DOHH2 (cell line): Measurements from ENCODE around the gene PLK4.

Experiments
- CTCF ChIP-seq: fragments of 200-600 bp; sonication (generic); IDR thresholded peaks from one replicate; pipeline ENCODE4 v1.5.1; 2014; ENCODE audit warnings: antibody characterized with exemption, mild to moderate bottlenecking, low read depth, low read length; ENCODE audit not compliant: poor library complexity, severe bottlenecking
- EZH2phosphoT487 ChIP-seq: fragments of 200-600 bp; sonication (generic); IDR thresholded peaks from 2 replicates; pipeline ENCODE4 v1.6.1; 2017; ENCODE audit warnings: borderline replicate concordance, mild to moderate bottlenecking, antibody characterized with exemption, low read length, moderate library complexity, mixed read lengths

- TF ChIP-seq CTCF, result no peak
- TF ChIP-seq EZH2phosphoT487, result no peak
Measured at GRCh38 chr4:127889903-127890302, 9.2 kb downstream of the PLK4 start.
